ENCODE measurements around the gene LAD1. TPM values are rescaled to one million over a fixed set of nuclear protein-coding genes. Genes with fewer than 3 reads are reported as not detected.

Gene LAD1
- total and polyA plus RNA-seq, 2 donors (not counting 1 experiment from before 2014, with no cell fraction given) = 0.10 TPM; not detected in 1

GRCh38 chr1:201356236-201356635, 42.9 kb downstream of the LAD1 start:
- intact Hi-C loops (cut with micrococcal nuclease) = no loop called here

DNA sequence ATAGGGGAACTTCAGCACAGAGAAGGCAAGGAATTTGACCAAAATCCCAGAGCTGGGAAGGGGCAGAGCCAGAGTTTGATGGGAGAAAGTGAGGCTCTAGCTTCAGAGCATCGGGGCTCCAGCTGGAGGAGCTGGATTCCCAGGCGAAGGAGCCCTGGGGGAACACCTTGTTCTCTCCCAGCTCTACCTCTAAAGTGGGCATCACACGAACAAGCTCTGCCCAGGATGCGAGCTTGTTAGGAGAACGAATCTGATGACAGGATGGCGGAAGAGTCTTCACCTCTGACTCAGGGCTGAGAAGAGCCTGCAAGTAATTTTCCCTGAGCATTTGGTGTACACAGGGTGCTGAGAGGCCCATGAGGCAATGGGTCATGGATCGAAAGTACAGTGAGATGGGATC, 43.7 kb downstream of the LAD1 start:
- no peaks in the 10 kb centered on the region for H3K9me3 ChIP-seq (ENCODE audit: control extremely low read depth in 1 of 3, control insufficient read depth in 2 of 3, insufficient read depth in 1 of 3, low read length in 2 of 3)
- no peaks in the 10 kb centered on the region for H3K4me1 ChIP-seq (ENCODE audit: control insufficient read depth in 2 of 2, insufficient read depth in 2 of 2, low read length in 2 of 2)
- POLR2A ChIA-PET = no interaction called here
- H3K9ac ChIP-seq (ENCODE audit: low read length) = no peak overlapping the region
- H3K4me2 ChIP-seq (replicated peaks; ENCODE audit: low read depth, low read length, poor library complexity, severe bottlenecking) = no peak overlapping the region
- H2AFZ ChIP-seq (ENCODE audit: insufficient read depth, low read depth, low read length, poor library complexity, severe bottlenecking) = no peak overlapping the region
- Mint-ChIP-seq H3K27ac (no peak overlapping the region), H3K4me1 (no peaks in the 10 kb centered on the region), H3K4me3 (no peak overlapping the region), H3K9me3 (ENCODE audit: insufficient read depth) (no peaks in the 10 kb centered on the region), H3K27me3 (peaks cover 17% of the 10 kb centered on the region)
- DNase-seq = no peak
- TF ChIP-seq CTCF (IDR thresholded peaks at IDR 0.05) (no peak), EZH2 (IDR thresholded peaks at IDR 0.05; ENCODE audit: borderline replicate concordance, insufficient read depth, low read depth, low read length, poor library complexity, severe bottlenecking) (no peak)
- H3K27me3 ChIP-seq (replicated peaks in 1 of 4; ENCODE audit: control extremely low read depth in 1 of 4, control insufficient read depth in 3 of 4, insufficient read depth in 4 of 4, low read length in 3 of 4) = peaks cover 0 to 4% (median 0%) of the 10 kb centered on the region in 4 experiments
- intact Hi-C loops (cut with micrococcal nuclease) = no loop called here
- 86% methylated on average over 7 of the region's 7 CpGs for WGBS (ENCODE audit: insufficient coverage)
- CTCF ChIA-PET = no interaction called here
- no peaks in the 10 kb centered on the region for H4K20me1 ChIP-seq (ENCODE audit: control insufficient read depth, insufficient read depth, low read length, poor library complexity, severe bottlenecking)
- H3K36me3 ChIP-seq (replicated peaks in 1 of 2; ENCODE audit: control extremely low read depth in 1 of 2, control insufficient read depth in 1 of 2, extremely low read depth in 1 of 2, insufficient read depth in 2 of 2, low read length in 1 of 2) = no peaks in the 10 kb centered on the region
- H3K79me2 ChIP-seq (ENCODE audit: control insufficient read depth, insufficient read depth, low read length) = no peaks in the 10 kb centered on the region
- ATAC-seq (ENCODE audit: low read depth) = no peak
- no peak overlapping the region for H3K27ac ChIP-seq (ENCODE audit: low read length in 2 of 2)
- H3K4me3 ChIP-seq (ENCODE audit: control extremely low read depth in 1 of 5, extremely low read depth in 1 of 5, insufficient read depth in 1 of 5, low read depth in 2 of 5, low read length in 4 of 5) = no peak overlapping the region

More at GRCh38 chr1:201356236-201356635, 42.9 kb downstream of the LAD1 start:
- CTCF ChIA-PET = no interaction called here
- Mint-ChIP-seq H3K27me3 (peaks cover 14% of the 10 kb centered on the region), H3K27ac (no peak overlapping the region), H3K9me3 (ENCODE audit: insufficient read depth) (no peaks in the 10 kb centered on the region), H3K4me3 (no peak overlapping the region), H3K4me1 (no peaks in the 10 kb centered on the region)
- Histone ChIP-seq H3K79me2 (ENCODE audit: control insufficient read depth, insufficient read depth, low read length) (no peaks in the 10 kb centered on the region), H3K36me3 (replicated peaks in 1 of 2; ENCODE audit: control extremely low read depth in 1 of 2, control insufficient read depth in 1 of 2, extremely low read depth in 1 of 2, insufficient read depth in 2 of 2, low read length in 1 of 2) (no peaks in the 10 kb centered on the region), H3K27me3 (replicated peaks in 1 of 4; ENCODE audit: control extremely low read depth in 1 of 4, control insufficient read depth in 3 of 4, insufficient read depth in 4 of 4, low read length in 3 of 4) (peaks cover 0 to 4% (median 0%) of the 10 kb centered on the region in 4 experiments), H3K4me2 (replicated peaks; ENCODE audit: low read depth, low read length, poor library complexity, severe bottlenecking) (no peak overlapping the region), H2AFZ (ENCODE audit: insufficient read depth, low read depth, low read length, poor library complexity, severe bottlenecking) (no peak overlapping the region), H3K9ac (ENCODE audit: low read length) (no peak overlapping the region), H3K27ac (ENCODE audit: low read length in 2 of 2) (no peak overlapping the region), H3K4me1 (ENCODE audit: control insufficient read depth in 2 of 2, insufficient read depth in 2 of 2, low read length in 2 of 2) (no peaks in the 10 kb centered on the region), H3K4me3 (ENCODE audit: control extremely low read depth in 1 of 5, extremely low read depth in 1 of 5, insufficient read depth in 1 of 5, low read depth in 2 of 5, low read length in 4 of 5) (no peak overlapping the region), H4K20me1 (ENCODE audit: control insufficient read depth, insufficient read depth, low read length, poor library complexity, severe bottlenecking) (no peaks in the 10 kb centered on the region), H3K9me3 (ENCODE audit: control extremely low read depth in 1 of 3, control insufficient read depth in 2 of 3, insufficient read depth in 1 of 3, low read length in 2 of 3) (no peaks in the 10 kb centered on the region)
- POLR2A ChIA-PET = no interaction called here
- 92% methylated on average over 4 of the region's 5 CpGs for WGBS (ENCODE audit: insufficient coverage)
- ATAC-seq (ENCODE audit: low read depth) (no peak), DNase-seq (no peak)
- TF ChIP-seq CTCF (IDR thresholded peaks at IDR 0.05) (no peak), EZH2 (IDR thresholded peaks at IDR 0.05; ENCODE audit: borderline replicate concordance, insufficient read depth, low read depth, low read length, poor library complexity, severe bottlenecking) (no peak)

Measured in B cell (primary cell).